Activated naive CD4-positive, alpha-beta T cell treated with anti-CD3 and anti-CD28 coated beads, Interleukin-2, amount 10 ng/mL, durations not matched to agents 7 days and 5 days (primary cell): Measurements from ENCODE around the gene PTX4.

Source experiments
- CTCF ChIA-PET: fragments of 350-600 bp; sonication (Branson Sonifier 250); formaldehyde crosslinking; loops from one replicate; lab custom pipeline; 2021; ENCODE audit warnings: antibody characterized with exemption; lab: Charles Lee
- DNase-seq: peaks from one replicate; pipeline ENCODE4 v3.0.0-alpha.2; 2020
- H3K27ac Mint-ChIP-seq: one replicate; pipeline ENCODE4 v1.8.0; 2021; ENCODE audit warnings: mild to moderate bottlenecking, moderate library complexity, mixed read lengths
- H3K27me3 Mint-ChIP-seq: one replicate; pipeline ENCODE4 v1.8.0; 2021; ENCODE audit warnings: mild to moderate bottlenecking, mixed read lengths
- H3K36me3 Mint-ChIP-seq: one replicate; pipeline ENCODE4 v1.8.0; 2021; ENCODE audit warnings: mixed read lengths
- H3K4me1 Mint-ChIP-seq: one replicate; pipeline ENCODE4 v1.8.0; 2021; ENCODE audit warnings: mixed read lengths
- H3K4me3 Mint-ChIP-seq: one replicate; pipeline ENCODE4 v1.8.0; 2021; ENCODE audit warnings: mild to moderate bottlenecking, moderate library complexity, mixed read lengths
- H3K9me3 Mint-ChIP-seq: one replicate; pipeline ENCODE4 v1.8.0; 2021; ENCODE audit warnings: mixed read lengths

The PTX4 gene

GRCh38 chr16:1488619-1489018 is at the start of gene PTX4:
TSS of gene PTX4 (minus strand) at chr16:1488944. CDS start at chr16:1488909, 35 bp downstream.
- peak within 1 kb of the TSS; percentile 22 for H3K27ac Mint-ChIP-seq
- DNase-seq = no peak
- H3K36me3 Mint-ChIP-seq = no peaks in the 10 kb centered on the region
- H3K27me3 Mint-ChIP-seq = peaks cover 8% of the 10 kb centered on the region
- CTCF ChIA-PET = no interaction called here
- H3K4me3 Mint-ChIP-seq = no peak within 1 kb of the TSS
- peaks cover 8% of the 10 kb centered on the region for H3K4me1 Mint-ChIP-seq
- H3K9me3 Mint-ChIP-seq = no peaks in the 10 kb centered on the region

- CTCF ChIA-PET = no interaction called here
- H3K9me3 Mint-ChIP-seq = no peaks in the 10 kb centered on the region
- DNase-seq = peak; percentile 64
- H3K27ac Mint-ChIP-seq = peak overlapping the region; percentile 86
- no peaks in the 10 kb centered on the region for H3K27me3 Mint-ChIP-seq
- H3K36me3 Mint-ChIP-seq = peaks cover 63% of the 10 kb centered on the region
- peak overlapping the region; percentile 100 for H3K4me3 Mint-ChIP-seq
- H3K4me1 Mint-ChIP-seq = peaks cover 75% of the 10 kb centered on the region
These were observed 49.1 kb upstream of the PTX4 start for GRCh38 chr16:1537763-1538289.

DNA sequence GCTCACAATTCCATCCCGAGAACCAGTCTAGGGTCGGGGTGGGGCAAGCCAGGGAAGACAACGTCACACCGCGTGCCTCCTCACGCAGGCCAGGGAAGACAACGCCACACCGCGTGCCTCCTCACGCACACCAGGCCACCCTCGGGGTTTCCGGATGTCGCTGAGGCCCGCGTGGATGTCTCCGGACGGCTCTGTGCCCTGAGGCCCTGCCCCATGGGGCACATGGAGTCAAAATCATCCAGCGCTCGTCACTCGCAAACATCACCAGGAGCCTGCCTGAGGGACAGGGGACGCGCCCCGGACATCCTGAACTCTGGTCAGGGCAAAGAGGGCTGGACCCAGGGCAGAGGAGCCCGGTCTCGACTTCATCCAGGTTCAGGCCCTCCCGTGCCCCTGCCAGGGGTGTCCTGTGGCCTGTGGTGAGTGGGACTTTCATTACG is 48.4 kb upstream of the PTX4 start:
- H3K36me3 Mint-ChIP-seq = peaks cover 58% of the 10 kb centered on the region
- CTCF ChIA-PET = no interaction called here
- DNase-seq = no peak
- H3K4me3 Mint-ChIP-seq = peak overlapping the region; percentile 100
- H3K27ac Mint-ChIP-seq = peak overlapping the region; percentile 86
- peaks cover 75% of the 10 kb centered on the region for H3K4me1 Mint-ChIP-seq
- H3K9me3 Mint-ChIP-seq = no peaks in the 10 kb centered on the region
- no peaks in the 10 kb centered on the region for H3K27me3 Mint-ChIP-seq

DNA sequence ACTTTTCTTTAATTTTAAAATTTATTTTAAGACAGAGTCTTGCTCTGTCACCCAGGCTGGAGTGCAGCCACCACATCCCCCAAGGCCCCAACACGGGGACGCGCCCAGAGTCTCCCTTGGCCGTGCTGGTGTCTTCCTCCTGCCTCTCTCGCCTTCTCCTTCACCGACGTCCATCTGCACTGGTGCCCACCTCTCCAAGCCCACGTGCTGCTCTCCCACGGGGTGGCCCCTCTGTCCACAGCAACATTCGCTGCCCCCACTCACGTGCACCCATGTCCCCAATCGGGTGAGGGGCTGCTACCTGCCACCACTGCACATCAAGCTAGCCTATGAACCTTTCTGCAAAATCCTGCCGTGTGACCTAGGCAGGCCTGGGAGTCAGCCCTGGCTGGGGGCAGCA is 47.9 kb upstream of the PTX4 start:
- Mint-ChIP-seq H3K36me3 (peaks cover 54% of the 10 kb centered on the region), H3K9me3 (no peaks in the 10 kb centered on the region), H3K4me3 (peak overlapping the region; percentile 100), H3K4me1 (peaks cover 69% of the 10 kb centered on the region), H3K27me3 (no peaks in the 10 kb centered on the region), H3K27ac (peak overlapping the region; percentile 81)
- DNase-seq = no peak
- CTCF ChIA-PET = interaction anchor here (1.1 kb wide), 1 partner anchor 108 kb away, joined by 3 read pairs; no protein-coding TSS in a partner anchor

DNA sequence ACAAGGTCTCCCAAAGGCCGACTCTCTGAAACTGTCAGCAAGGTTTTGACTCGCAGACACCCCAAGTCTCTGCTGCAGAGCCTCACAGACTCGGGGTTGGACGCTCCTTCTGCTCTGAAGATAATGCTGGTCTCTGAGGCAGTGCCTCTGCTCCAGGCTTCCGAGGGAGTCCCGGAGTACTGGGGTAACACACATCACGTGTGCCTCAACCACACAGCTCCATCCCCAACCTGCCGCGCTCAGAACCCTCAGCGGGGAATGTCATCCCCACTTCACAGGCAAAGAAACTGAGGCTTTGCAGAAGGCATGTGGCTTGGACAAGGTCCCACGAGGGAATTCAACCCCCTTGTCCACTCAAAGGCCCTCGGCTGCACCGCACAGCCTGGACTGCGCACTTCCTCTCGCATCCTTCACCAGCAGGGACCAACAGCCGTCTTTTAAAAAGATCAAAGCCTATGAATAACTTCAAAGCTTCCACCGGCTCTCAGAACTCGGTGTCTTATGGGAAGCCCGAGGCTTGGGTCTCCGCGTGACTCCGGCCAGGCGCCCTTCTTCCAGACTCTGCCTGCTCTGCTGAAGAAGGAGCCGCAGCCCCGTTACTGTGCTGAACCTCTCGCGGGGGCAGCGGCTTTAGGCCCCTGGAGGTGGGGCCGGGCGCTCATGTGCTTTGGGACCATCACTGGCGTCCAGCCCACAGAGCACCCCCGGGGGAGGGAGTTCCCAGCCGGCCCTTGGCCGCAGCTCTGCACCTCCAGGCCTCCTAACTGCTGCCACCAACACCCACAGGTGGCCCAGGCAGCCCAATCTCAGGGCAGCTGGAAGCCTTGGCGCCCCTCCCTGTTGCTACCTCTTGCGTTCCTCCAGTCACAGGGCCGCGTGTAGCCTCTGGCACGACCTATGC is 46.9 kb upstream of the PTX4 start:
- H3K27me3 Mint-ChIP-seq = no peaks in the 10 kb centered on the region
- peak overlapping the region; percentile 94 for H3K27ac Mint-ChIP-seq
- H3K9me3 Mint-ChIP-seq = no peaks in the 10 kb centered on the region
- peak; percentile 63 for DNase-seq
- H3K36me3 Mint-ChIP-seq = peaks cover 50% of the 10 kb centered on the region
- H3K4me1 Mint-ChIP-seq = peaks cover 65% of the 10 kb centered on the region
- H3K4me3 Mint-ChIP-seq = peak overlapping the region; percentile 100
- CTCF ChIA-PET = interaction anchor here (0.7 to 1.1 kb wide), 4 partner anchors 12 to 110 kb away, joined by 3 to 4 read pairs (median 3); no protein-coding TSS in a partner anchor

DNA sequence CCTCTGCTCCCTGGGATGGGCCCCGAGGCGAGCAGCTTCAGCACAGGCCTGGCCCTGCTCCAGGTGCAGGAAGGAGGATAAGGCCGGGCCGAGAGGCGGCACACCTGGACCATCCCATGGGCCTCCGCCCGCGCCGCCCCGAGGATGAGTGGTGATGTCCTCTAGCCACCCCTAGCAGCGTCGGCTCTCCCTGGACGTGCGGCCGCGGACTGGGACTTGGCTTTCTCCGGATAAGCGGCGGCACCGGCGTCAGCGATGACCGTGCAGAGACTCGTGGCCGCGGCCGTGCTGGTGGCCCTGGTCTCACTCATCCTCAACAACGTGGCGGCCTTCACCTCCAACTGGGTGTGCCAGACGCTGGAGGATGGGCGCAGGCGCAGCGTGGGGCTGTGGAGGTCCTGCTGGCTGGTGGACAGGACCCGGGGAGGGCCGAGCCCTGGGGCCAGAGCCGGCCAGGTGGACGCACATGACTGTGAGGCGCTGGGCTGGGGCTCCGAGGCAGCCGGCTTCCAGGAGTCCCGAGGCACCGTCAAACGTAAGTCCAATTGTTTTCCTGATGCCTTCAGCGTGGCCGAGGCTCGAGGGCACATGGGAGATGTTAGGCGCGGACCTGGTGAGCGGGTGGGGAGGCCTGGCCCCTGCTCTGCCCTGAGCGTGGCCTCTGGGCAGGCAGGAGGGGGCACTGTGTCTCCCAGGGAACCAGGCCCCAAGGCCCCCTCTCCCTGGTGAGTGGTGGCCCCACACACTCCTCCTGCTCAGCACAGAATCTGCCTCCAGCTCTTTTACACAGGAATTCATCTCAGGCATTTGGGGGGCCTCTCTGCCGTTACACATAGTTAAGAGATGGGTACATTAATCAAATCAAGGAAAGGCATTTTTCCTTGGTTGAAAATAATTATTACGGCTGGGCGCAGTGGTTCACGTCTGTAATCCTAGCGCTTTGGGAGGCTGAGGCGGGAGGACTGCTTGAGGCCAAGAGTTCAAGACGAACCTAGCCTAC is 45.6 kb upstream of the PTX4 start:
- Mint-ChIP-seq H3K4me3 (peak overlapping the region; percentile 100), H3K27ac (peak overlapping the region; percentile 94), H3K36me3 (peaks cover 45% of the 10 kb centered on the region), H3K27me3 (no peaks in the 10 kb centered on the region), H3K9me3 (no peaks in the 10 kb centered on the region), H3K4me1 (peaks cover 60% of the 10 kb centered on the region)
- CTCF ChIA-PET = interaction anchor here (0.6 to 1.1 kb wide), 4 partner anchors 13 to 109 kb away, joined by 3 to 4 read pairs (median 3); no protein-coding TSS in a partner anchor
- peak; percentile 44 for DNase-seq

- Mint-ChIP-seq H3K27me3 (no peaks in the 10 kb centered on the region), H3K9me3 (no peaks in the 10 kb centered on the region), H3K4me1 (peaks cover 54% of the 10 kb centered on the region), H3K36me3 (peaks cover 39% of the 10 kb centered on the region), H3K4me3 (peak within 1 kb of the TSS; percentile 100), H3K27ac (peak within 1 kb of the TSS; percentile 94)
- CTCF ChIA-PET = no interaction called here
- peak; percentile 76 for DNase-seq
These were observed 44.8 kb upstream of the PTX4 start, which contains the start of gene TMEM204 for GRCh38 chr16:1533443-1533951. TSS of gene TMEM204 (plus strand) at chr16:1533666. CDS start at chr16:1534276, 610 bp downstream.

DNA sequence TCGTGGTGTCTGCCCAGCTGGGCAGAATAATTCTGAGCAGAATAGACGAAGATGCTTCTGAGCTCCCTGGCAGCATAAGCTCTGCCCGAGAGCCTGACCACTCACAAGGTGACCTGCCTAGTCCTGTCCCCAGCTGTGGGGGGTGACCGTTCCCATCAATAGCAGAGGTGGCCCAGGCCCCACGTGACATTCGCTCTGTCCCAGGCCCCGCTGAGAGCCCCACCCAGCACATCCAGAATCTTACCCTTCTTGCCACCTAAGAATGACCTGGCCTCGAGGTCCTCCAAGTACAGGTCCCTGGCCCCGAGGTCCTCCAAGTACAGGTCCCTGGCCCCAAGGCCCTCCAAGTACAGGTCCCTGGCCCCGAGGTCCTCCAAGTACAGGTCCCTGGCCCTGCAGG is 44.0 kb upstream of the PTX4 start:
- Mint-ChIP-seq H3K36me3 (peaks cover 32% of the 10 kb centered on the region), H3K27ac (peak overlapping the region; percentile 94), H3K27me3 (no peaks in the 10 kb centered on the region), H3K4me3 (peak overlapping the region; percentile 100), H3K9me3 (no peaks in the 10 kb centered on the region), H3K4me1 (peaks cover 52% of the 10 kb centered on the region)
- CTCF ChIA-PET = no interaction called here
- DNase-seq = no peak

- H3K4me3 Mint-ChIP-seq = peak overlapping the region; percentile 100
- peaks cover 52% of the 10 kb centered on the region for H3K4me1 Mint-ChIP-seq
- no peak for DNase-seq
- no peaks in the 10 kb centered on the region for H3K9me3 Mint-ChIP-seq
- CTCF ChIA-PET = no interaction called here
- peaks cover 27% of the 10 kb centered on the region for H3K36me3 Mint-ChIP-seq
- no peaks in the 10 kb centered on the region for H3K27me3 Mint-ChIP-seq
- H3K27ac Mint-ChIP-seq = peak overlapping the region; percentile 94
These were observed 43.5 kb upstream of the PTX4 start for GRCh38 chr16:1532081-1532760.

DNA sequence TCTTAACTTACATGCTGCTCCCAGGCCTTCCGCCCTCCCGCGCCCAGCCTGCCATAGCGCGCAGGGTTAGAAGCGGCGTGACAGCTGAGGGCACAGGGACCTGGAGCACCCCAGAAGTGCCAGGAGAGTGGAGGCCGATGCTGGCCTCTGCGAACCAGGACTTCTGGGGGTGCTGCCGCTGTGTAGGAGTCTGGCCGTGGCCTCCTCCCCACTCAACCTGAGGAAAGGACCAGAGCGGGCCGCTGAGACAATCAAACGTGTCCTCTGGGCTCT is 42.8 kb upstream of the PTX4 start:
- Mint-ChIP-seq H3K4me3 (no peak overlapping the region), H3K9me3 (no peaks in the 10 kb centered on the region), H3K36me3 (peaks cover 21% of the 10 kb centered on the region), H3K4me1 (peaks cover 52% of the 10 kb centered on the region), H3K27ac (no peak overlapping the region), H3K27me3 (no peaks in the 10 kb centered on the region)
- DNase-seq = no peak
- CTCF ChIA-PET = no interaction called here

DNA sequence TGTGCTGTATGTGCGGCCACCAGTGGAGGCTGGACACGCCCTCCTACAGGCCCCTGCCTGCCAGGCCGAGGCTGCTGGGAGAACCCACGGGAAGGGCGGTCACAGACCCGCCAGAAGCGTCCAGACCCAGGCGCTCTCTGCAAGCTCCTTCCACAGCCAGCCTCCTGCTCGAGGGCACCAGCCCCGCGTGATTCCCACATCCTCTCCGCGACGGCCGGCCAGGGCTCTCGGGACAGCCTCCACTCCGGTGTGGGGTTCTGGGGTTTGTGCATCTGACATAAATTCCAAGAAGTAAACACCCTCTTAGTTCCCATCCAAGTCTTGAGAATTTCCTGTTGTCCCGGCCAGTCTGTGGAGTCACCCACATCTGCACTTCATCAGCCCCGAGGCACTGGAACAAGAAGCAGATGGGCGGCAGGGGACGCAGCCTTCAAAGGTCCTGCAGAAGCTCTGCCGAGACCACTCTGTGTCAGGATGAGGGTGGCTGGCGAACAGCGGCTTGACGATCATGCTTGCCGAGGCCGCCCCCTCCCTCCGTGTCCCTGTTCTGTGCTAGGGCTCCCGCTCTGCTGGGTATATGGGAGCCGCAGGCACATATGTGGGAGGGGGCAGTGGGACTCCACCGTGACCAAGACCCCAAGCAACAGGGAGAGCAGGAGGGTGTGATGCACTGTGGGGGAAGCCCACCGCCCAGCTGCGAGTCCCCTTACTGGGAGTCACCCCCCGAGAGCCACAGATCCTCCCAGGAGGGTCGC is 42.3 kb upstream of the PTX4 start:
- DNase-seq = no peak

DNA sequence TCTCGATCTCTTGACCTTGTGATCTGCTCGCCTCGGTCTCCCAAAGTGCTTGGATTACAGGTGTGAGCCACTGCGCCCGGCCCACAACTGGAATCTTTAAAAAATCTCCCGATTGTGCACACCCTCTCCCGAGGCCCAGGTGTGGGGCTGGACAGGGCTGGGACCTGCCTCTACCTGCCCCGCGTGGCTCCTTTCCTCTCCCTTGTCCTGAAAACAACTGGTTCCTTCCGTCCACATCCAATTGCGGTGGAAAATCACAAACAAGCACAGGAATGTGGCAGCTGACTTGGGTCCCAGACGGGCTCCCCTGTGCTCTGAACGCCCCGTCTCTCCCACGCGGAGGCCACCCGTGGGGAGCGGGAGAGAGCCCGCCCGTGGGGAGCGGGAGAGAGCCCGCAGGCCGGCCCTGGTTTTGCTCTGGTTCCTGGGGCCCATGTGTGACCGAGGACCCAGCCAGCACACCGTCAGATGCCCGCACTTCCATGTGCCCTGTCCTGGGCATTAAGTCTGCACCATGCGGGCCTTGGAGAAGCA is 41.7 kb upstream of the PTX4 start:
- Mint-ChIP-seq H3K9me3 (no peaks in the 10 kb centered on the region), H3K36me3 (peaks cover 10% of the 10 kb centered on the region), H3K27ac (no peak overlapping the region), H3K27me3 (no peaks in the 10 kb centered on the region), H3K4me1 (peaks cover 57% of the 10 kb centered on the region), H3K4me3 (no peak overlapping the region)
- no peak for DNase-seq
- CTCF ChIA-PET = no interaction called here

More for the DNA sequence above, 42.3 kb upstream of the PTX4 start:
- no peaks in the 10 kb centered on the region for H3K27me3 Mint-ChIP-seq
- H3K4me3 Mint-ChIP-seq = no peak overlapping the region
- peaks cover 51% of the 10 kb centered on the region for H3K4me1 Mint-ChIP-seq
- H3K9me3 Mint-ChIP-seq = no peaks in the 10 kb centered on the region
- CTCF ChIA-PET = no interaction called here
- peaks cover 15% of the 10 kb centered on the region for H3K36me3 Mint-ChIP-seq
- no peak overlapping the region for H3K27ac Mint-ChIP-seq
